C4-2B (cell line): ENCODE measurements around the gene ZNF212.

Source experiments
- CTCF ChIP-seq: fragments of 450-650 bp; conservative IDR thresholded peaks from 2 replicates; pipeline ENCODE4 v1.5.1; 2017; ENCODE audit warnings: mild to moderate bottlenecking
- ZFX ChIP-seq: fragments of 450-650 bp; IDR thresholded peaks from 2 replicates; pipeline ENCODE4 v1.6.1; 2017

- TF ChIP-seq CTCF, result no peak
- TF ChIP-seq ZFX, result no peak
These were observed 43.2 kb upstream of the ZNF212 start for GRCh38 chr7:149196151-149196704.
